Skin of body (tissue), 2 donors: Measurements from ENCODE around the gene SETD2. TPM values are rescaled to one million over a fixed set of nuclear protein-coding genes. Genes with fewer than 3 reads are reported as not detected.

ENCODE experiments used
- DNase-seq: peaks from one replicate; lab custom pipeline; 2025; lab: John Stamatoyannopoulos, UW
- total RNA-seq: library from RNA; depleted of rRNA; stranded (reverse); fragments of >200 nt; gene quantifications from one replicate; pipeline ENCODE4 v1.2.3, GENCODE V29; 2014

SETD2 gene
- total RNA-seq, 1 donor from 2014 or later = 72.1 TPM

DNA sequence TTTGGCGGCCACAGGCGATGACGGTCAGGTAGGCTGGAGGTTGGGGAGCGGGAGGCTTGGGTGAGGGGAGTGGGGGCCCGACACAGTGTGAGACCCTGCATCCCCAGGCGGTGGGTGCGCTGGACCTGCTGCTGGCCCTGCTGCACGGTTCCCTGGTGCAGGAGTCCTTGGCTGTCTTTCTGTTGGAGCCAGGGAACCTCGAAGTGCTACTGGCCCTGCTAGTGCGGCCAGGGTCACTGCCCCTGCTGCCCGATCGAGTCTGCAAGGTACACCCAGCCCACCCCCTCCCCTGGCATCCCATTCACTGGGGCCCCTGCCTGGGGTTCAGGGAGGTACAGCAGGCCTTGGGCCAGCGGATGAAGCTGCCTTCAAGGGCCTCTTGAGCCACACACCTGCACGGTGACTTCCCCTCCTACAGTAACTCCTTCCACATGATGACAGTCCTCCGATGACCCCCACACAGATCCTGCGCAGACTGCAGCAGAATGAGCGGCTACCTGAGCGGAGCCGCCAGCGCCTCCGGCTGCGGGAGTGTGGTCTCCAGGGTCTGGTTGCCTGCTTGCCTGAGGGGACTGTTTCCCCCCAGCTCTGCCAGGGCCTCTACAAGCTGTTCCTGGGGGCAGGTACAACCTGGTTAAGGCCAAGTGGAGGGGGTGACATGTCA lies 164.9 kb downstream of the SETD2 start:
- no peak for DNase-seq

- DNase-seq = no peak
These were observed 165.6 kb downstream of the SETD2 start for GRCh38 chr3:46998121-46998851.

GRCh38 chr3:46997453-46998091 lies 166.3 kb downstream of the SETD2 start:
- DNase-seq = no peak

GRCh38 chr3:46996689-46997452 lies 167.0 kb downstream of the SETD2 start:
- no peak for DNase-seq

- no peak for DNase-seq
These were observed 167.9 kb downstream of the SETD2 start for GRCh38 chr3:46995901-46996562.

GRCh38 chr3:46994801-46995731 lies 168.8 kb downstream of the SETD2 start:
- no peak for DNase-seq

DNA sequence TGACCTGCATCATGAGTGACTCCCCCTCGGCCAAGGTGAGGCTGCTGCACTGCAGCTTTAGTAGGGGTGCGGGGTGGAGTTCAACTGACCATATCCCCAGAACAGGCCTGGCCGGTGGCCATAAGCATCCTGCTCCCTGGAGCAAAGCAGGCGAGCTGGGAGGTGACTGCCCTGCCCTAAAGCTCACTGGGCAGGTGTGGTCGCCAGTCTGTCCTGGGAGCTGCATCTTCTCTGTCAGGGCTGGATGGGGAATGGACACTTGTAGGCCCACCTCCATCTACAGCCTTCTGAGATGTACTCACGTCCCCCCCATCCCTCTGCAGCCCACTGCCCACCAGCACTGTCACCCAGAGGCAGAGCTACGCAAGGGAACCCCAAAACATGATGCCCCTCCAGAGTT lies 169.9 kb downstream of the SETD2 start:
- no peak for DNase-seq

DNA sequence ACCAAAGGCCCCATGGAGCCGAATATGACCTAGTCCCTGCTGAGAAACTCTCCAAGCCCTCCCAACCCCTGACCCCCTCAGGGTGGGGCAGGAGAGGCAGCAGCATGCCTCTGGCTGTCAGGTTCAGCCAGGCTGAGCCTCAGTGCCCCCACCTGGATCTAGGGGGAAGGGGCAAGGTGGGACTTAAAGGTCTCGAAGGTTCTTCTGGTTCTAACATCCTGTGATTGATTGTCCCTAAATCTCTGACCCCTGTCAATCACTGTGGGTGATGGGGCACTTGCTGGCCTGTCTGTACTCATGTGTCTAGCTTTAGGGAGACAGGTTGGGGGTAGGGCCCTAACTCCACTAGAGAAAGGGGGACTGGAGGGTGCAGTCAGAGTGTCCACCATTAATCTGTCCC lies 170.6 kb downstream of the SETD2 start:
- no peak for DNase-seq

- DNase-seq = no peak
These were observed 171.7 kb downstream of the SETD2 start for GRCh38 chr3:46992231-46992630.

- no peak for DNase-seq
These were observed 172.3 kb downstream of the SETD2 start for GRCh38 chr3:46991406-46992165.

- no peak for DNase-seq
These were observed 173.1 kb downstream of the SETD2 start for GRCh38 chr3:46990573-46991374.

DNA sequence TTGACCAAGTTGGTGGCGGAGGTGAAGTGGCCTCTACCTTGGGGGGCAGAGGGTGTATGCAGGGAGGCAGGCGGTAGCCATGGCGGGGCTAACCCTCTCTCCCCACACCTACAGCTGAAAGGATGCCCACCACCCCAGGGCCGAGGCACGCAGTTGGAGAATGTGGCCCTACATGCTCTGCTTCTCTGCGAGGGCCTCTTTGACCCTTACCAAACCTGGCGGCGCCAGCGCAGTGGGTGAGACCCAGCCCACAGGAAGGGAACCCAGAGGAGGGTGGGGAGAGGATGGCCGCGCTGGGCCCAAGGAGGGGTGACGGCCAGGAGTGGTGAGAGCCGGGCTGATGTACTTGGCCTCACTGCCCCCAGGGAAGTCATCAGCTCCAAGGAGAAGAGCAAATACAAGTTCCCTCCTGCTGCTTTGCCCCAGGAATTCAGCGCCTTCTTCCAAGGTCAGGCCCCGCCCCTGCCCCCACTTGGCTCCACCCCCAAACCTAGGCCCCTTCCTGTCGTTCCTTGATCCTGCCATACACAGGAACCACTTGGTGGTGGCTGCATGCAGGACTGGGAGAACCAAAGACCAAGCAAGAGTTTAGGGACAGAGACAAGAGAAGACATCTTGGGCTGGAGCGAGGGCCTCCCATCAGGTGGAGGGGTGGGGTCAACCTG lies 174.6 kb downstream of the SETD2 start:
- DNase-seq = no peak

DNA sequence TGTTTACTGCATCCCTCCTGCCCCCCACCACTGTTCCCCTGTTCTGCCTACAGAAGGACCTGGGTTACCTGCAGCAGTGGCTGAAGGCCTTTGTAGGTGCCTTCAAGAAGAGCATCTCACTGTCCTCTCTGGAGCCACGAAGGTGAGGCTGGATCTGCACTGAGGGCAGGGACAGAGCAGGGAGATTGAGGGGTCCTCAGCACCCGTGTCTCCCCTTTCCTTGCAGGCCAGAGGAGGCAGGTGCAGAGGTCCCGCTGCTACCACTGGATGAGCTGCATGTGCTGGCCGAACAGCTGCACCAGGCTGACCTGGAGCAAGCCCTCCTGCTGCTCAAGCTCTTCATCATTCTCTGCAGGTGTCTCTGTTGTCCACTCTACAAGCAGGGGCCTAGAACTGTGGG lies 175.3 kb downstream of the SETD2 start:
- no peak for DNase-seq

GRCh38 chr3:46987743-46988401 lies 176.0 kb downstream of the SETD2 start:
- no peak for DNase-seq

GRCh38 chr3:46987319-46987742 lies 176.6 kb downstream of the SETD2 start:
- no peak for DNase-seq

GRCh38 chr3:46986782-46987310 lies 177.1 kb downstream of the SETD2 start:
- DNase-seq = no peak

DNA sequence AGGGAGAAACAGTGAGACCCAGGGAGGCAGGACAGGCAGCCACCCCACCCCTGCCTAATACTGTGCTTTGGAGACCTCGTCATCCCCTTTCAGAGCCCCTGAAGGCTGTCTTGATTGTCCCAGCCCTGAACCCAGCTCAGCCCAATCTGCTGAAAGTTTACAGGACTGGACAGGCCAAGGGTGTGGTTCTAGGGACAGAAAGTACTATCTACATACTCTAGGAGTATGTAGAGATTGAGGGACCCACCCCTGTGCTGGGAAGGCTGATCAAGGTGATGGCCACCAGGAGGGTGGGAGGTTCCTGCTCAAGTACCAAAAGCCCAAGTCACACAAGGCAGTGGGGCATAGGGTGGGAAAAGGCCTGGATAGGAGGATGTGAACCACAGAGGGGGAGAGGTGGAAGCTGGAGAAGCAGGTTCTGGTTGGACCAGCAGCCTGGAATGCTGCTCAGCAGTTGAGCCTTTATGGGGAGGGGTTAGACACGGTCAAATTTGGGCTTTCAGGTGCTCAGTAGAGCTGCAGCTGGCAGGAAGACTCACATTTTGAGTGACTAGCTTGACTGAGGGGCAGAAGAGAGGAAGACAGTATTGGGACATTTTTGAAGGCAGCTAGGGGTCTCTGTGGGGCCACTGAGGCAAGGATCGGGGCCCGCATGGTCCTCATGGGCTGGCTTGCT lies 177.7 kb downstream of the SETD2 start:
- no peak for DNase-seq
